WI38 (cell line): Measurements from ENCODE around the gene TOMM5.

Experiments used
- H3K4me3 ChIP-seq: 2 replicates; pipeline ENCODE4 v1.5.1; 2011; ENCODE audit warnings: low read depth, mild to moderate bottlenecking, control low read depth, low read length
- CTCF ChIP-seq: IDR thresholded peaks from 2 replicates; pipeline ENCODE4 v1.5.1; 2012; ENCODE audit warnings: low read depth, mild to moderate bottlenecking, control low read depth, low read length

Gene TOMM5

GRCh38 chr9:37563806-37564513 lies 28.4 kb downstream of the TOMM5 start:
- no peak for TF ChIP-seq CTCF

GRCh38 chr9:37562826-37563225 lies 29.6 kb downstream of the TOMM5 start:
- no peak for TF ChIP-seq CTCF
- no peak overlapping the region for H3K4me3 ChIP-seq

More at GRCh38 chr9:37563806-37564513, 28.4 kb downstream of the TOMM5 start:
- H3K4me3 ChIP-seq, result no peak overlapping the region

GRCh38 chr9:37561682-37562081 lies 30.7 kb downstream of the TOMM5 start:
- TF ChIP-seq CTCF, result no peak
- H3K4me3 ChIP-seq, result no peak overlapping the region

- no peak overlapping the region for H3K4me3 ChIP-seq
- no peak for TF ChIP-seq CTCF
Observed at GRCh38 chr9:37559855-37560592, 32.4 kb downstream of the TOMM5 start.

GRCh38 chr9:37559125-37559524 lies 33.3 kb downstream of the TOMM5 start:
- no peak overlapping the region for H3K4me3 ChIP-seq
- TF ChIP-seq CTCF, result no peak

- TF ChIP-seq CTCF, result no peak
- H3K4me3 ChIP-seq, result no peak overlapping the region
Observed at GRCh38 chr9:37555786-37556185, 36.6 kb downstream of the TOMM5 start.

- no peak overlapping the region for H3K4me3 ChIP-seq
- TF ChIP-seq CTCF, result no peak
Observed at GRCh38 chr9:37554318-37554717, 38.1 kb downstream of the TOMM5 start.
